ENCODE results near the gene DDX24.

DDX24 gene

DNA sequence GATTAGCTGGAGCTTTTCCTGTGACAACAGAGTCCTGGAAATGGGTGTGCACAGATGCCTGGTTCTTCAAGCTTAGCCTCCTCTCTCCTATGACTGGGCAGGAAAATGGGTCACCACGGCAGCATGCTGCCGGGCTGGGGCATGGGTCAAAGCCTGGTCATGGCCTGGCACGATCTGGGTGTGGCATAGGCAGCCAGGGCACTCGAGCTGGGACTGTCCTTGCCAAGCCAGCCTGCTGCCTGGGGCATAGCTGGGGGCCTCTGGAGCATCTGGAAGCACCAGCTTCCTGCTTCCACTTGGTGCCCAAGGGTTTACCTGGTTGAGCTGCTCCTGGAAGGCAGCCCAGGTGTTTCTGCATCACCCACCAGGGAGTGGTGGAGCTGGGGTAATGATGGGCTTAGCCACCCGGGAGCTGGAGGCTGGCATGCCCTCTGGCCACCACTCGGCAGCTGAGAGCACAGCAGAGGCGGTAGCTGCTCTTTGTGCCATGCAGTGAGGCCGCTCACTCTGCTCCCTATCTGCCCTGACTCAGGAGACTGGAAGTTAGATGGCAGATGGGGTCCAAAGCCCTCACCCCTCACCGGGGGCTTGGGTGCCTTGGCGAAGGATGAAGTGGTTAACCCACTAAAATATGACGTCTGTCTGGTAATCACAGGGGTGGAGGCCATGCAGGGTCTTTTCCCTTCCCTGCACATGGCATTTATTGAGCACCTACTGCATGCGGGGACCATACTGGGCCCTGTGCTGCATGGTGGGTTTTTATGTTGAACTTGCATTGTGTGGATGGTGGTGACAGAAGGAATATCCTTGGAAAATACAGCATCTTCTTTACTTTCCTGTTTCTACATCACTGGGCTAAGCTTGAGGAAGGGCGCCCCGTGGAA is 53.2 kb downstream of the DDX24 start:
- Histone ChIP-seq H3K4me2 (ENCODE audit: low read length) (no peak overlapping the region), H3K4me3 (ENCODE audit: low read length) (no peak overlapping the region)

DNA sequence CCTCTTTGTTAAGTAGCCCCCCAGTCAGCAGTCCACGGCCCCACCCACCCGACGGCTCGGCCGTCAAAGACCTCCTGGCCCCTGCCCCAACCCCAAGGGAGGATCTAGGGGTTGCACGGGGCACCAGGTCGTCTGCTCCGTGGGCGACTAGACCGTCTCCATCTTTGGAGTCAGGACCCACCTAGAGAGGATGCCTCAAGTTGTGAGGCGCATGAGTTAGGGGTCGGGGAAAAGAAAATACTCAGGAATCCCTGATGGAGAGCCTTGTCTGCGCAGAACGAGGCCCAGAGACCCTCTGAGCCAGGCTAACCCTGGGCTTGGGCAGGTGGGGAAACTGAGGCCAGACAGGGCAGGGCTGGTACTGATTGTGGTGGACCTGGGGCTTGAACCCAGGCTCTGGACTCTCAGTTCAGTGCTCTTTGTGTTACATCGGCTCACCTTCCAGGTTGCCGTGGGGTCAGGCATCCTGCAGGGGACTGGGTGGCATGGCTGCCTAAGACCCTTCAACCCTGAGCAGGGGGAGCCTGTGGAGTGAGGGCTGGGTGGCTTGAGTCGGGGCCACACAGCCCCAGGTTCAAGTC is 54.0 kb downstream of the DDX24 start:
- Histone ChIP-seq H3K27me3 (ENCODE audit: control insufficient read depth, low read length) (peaks cover 9% of the 10 kb centered on the region), H3K4me1 (ENCODE audit: control insufficient read depth, low read length) (peaks cover 8% of the 10 kb centered on the region; the same call in 1 of the 2 replicates)

More for the DNA sequence above, 53.2 kb downstream of the DDX24 start:
- Histone ChIP-seq H3K9me2 (replicated peaks; ENCODE audit: control insufficient read depth, low read length) (no peaks in the 10 kb centered on the region), H3K27me3 (ENCODE audit: control insufficient read depth, low read length) (peaks cover 3% of the 10 kb centered on the region; the same call in 1 of the 2 replicates), H3K9me3 (ENCODE audit: control insufficient read depth, insufficient read depth, low read length) (no peaks in the 10 kb centered on the region), H3K4me1 (ENCODE audit: control insufficient read depth, low read length) (peaks cover 8% of the 10 kb centered on the region; the same call in 1 of the 2 replicates), H3K79me2 (ENCODE audit: control insufficient read depth, low read length) (no peaks in the 10 kb centered on the region), H4K20me1 (ENCODE audit: control insufficient read depth, insufficient read depth, low read depth, low read length) (no peaks in the 10 kb centered on the region), H3K36me3 (ENCODE audit: control insufficient read depth, low read length) (no peaks in the 10 kb centered on the region), H3F3A (ENCODE audit: control insufficient read depth, insufficient read depth) (no peaks in the 10 kb centered on the region), H3K27ac (ENCODE audit: low read depth, low read length) (no peak overlapping the region)
- TF ChIP-seq, protein P1, sequence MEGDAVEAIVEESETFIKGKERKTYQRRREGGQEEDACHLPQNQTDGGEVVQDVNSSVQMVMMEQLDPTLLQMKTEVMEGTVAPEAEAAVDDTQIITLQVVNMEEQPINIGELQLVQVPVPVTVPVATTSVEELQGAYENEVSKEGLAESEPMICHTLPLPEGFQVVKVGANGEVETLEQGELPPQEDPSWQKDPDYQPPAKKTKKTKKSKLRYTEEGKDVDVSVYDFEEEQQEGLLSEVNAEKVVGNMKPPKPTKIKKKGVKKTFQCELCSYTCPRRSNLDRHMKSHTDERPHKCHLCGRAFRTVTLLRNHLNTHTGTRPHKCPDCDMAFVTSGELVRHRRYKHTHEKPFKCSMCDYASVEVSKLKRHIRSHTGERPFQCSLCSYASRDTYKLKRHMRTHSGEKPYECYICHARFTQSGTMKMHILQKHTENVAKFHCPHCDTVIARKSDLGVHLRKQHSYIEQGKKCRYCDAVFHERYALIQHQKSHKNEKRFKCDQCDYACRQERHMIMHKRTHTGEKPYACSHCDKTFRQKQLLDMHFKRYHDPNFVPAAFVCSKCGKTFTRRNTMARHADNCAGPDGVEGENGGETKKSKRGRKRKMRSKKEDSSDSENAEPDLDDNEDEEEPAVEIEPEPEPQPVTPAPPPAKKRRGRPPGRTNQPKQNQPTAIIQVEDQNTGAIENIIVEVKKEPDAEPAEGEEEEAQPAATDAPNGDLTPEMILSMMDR (IDR thresholded peaks at IDR 0.05; ENCODE audit: low read depth, low read length, poor library complexity, severe bottlenecking) = no peak
- TF ChIP-seq EZH2phosphoT487 (IDR thresholded peaks at IDR 0.05; ENCODE audit: borderline replicate concordance, low read length) = no peak

DNA sequence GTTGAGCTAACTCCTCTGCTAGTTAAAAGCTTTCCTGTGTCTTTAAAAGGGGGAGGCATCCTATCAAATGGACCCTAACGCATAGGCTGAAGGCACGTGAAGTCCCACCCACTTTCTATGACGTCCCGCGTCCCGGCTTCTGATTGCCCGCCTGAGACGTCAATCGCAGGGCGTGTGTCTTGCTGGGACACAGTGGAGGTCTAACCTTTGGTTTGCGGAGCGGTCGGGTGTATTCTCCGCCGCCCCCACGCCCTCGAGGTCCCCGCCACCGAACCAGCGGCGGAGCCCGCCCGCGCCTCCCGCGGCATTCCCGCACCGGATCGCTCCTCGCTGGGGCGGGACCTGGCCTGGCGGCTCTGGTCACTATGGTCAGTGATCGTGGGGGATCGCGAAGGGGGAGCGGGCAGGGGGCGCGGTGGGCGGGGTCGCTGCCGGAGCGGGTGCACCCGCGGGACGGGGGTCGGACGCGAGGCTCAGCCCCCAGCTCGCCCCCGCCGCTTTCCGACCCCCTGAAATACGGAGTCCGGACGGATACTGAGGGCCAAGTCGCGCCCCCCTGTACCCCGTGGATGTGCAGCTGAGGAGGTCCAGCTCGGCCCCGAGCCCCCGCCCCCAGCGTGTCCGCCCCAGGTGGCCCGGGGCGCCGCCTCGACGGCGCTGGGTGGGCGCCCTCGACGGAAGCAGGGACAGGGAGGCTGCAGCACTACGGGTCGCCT is 54.7 kb downstream of the DDX24 start, which contains the start of gene OTUB2:
Gene OTUB2, plus strand, starts transcription at position 168 of the 716 bp plus-strand sequence. Its CDS starts 198 bp downstream, at position 366.
- Histone ChIP-seq H3K27ac (ENCODE audit: low read depth, low read length) (no peak within 1 kb of the TSS), H3K4me3 (ENCODE audit: low read length) (peak within 1 kb of the TSS; percentile 51)

More for the DNA sequence above, 54.0 kb downstream of the DDX24 start:
- Histone ChIP-seq H3K36me3 (ENCODE audit: control insufficient read depth, low read length) (no peaks in the 10 kb centered on the region), H3K4me3 (ENCODE audit: low read length) (no peak overlapping the region), H3K79me2 (ENCODE audit: control insufficient read depth, low read length) (no peaks in the 10 kb centered on the region), H3K27ac (ENCODE audit: low read depth, low read length) (no peak overlapping the region), H3F3A (ENCODE audit: control insufficient read depth, insufficient read depth) (no peaks in the 10 kb centered on the region), H3K9me3 (ENCODE audit: control insufficient read depth, insufficient read depth, low read length) (no peaks in the 10 kb centered on the region), H4K20me1 (ENCODE audit: control insufficient read depth, insufficient read depth, low read depth, low read length) (no peaks in the 10 kb centered on the region), H3K9me2 (replicated peaks; ENCODE audit: control insufficient read depth, low read length) (no peaks in the 10 kb centered on the region), H3K4me2 (ENCODE audit: low read length) (peak overlapping the region; percentile 60; the same call in 1 of the 2 replicates)
- TF ChIP-seq, protein P1 (IDR thresholded peaks at IDR 0.05; ENCODE audit: low read depth, low read length, poor library complexity, severe bottlenecking) = no peak
- no peak for TF ChIP-seq EZH2phosphoT487 (IDR thresholded peaks at IDR 0.05; ENCODE audit: borderline replicate concordance, low read length)

More for the DNA sequence above, 54.7 kb downstream of the DDX24 start, which contains the start of gene OTUB2:
- H3K79me2 ChIP-seq (ENCODE audit: control insufficient read depth, low read length) = no peaks in the 10 kb centered on the region
- H3K27me3 ChIP-seq (ENCODE audit: control insufficient read depth, low read length) = peaks cover 14% of the 10 kb centered on the region
- no peaks in the 10 kb centered on the region for H3F3A ChIP-seq (ENCODE audit: control insufficient read depth, insufficient read depth)
- no peaks in the 10 kb centered on the region for H3K36me3 ChIP-seq (ENCODE audit: control insufficient read depth, low read length)
- peaks cover 8% of the 10 kb centered on the region; the same call in 1 of the 2 replicates for H3K4me1 ChIP-seq (ENCODE audit: control insufficient read depth, low read length)
- no peaks in the 10 kb centered on the region for H3K9me3 ChIP-seq (ENCODE audit: control insufficient read depth, insufficient read depth, low read length)
- TF ChIP-seq EZH2phosphoT487 (IDR thresholded peaks at IDR 0.05; ENCODE audit: borderline replicate concordance, low read length) = no peak
- TF ChIP-seq, protein P1 (IDR thresholded peaks at IDR 0.05; ENCODE audit: low read depth, low read length, poor library complexity, severe bottlenecking) = no peak
- H4K20me1 ChIP-seq (ENCODE audit: control insufficient read depth, insufficient read depth, low read depth, low read length) = no peaks in the 10 kb centered on the region
- H3K4me2 ChIP-seq (ENCODE audit: low read length) = peak within 1 kb of the TSS; percentile 60
- no peaks in the 10 kb centered on the region for H3K9me2 ChIP-seq (replicated peaks; ENCODE audit: control insufficient read depth, low read length)

Measured in DOHH2 (cell line).